Nephron progenitor cell (in vitro differentiated cells): ENCODE measurements around the gene NAPB.

ENCODE experiments used
- DNase-seq: peaks from one replicate; pipeline ENCODE4 v3.0.0; 2021
- H3K27ac Mint-ChIP-seq: 2 replicates; pipeline ENCODE4 v1.8.0; 2021; ENCODE audit warnings: mild to moderate bottlenecking, moderate library complexity, mixed read lengths
- H3K27me3 Mint-ChIP-seq: 2 replicates; pipeline ENCODE4 v1.8.0; 2021; ENCODE audit warnings: mild to moderate bottlenecking, low read depth, mixed read lengths; ENCODE audit not compliant: poor library complexity
- H3K36me3 Mint-ChIP-seq: 2 replicates; pipeline ENCODE4 v1.8.0; 2021; ENCODE audit warnings: low read depth, mixed read lengths
- H3K4me1 Mint-ChIP-seq: 2 replicates; pipeline ENCODE4 v1.8.0; 2021; ENCODE audit warnings: mixed read lengths
- H3K4me3 Mint-ChIP-seq: 2 replicates; pipeline ENCODE4 v1.8.0; 2021; ENCODE audit warnings: mild to moderate bottlenecking, moderate library complexity, mixed read lengths
- H3K9me3 Mint-ChIP-seq: 2 replicates; pipeline ENCODE4 v1.8.0; 2021; ENCODE audit warnings: mild to moderate bottlenecking, moderate library complexity, mixed read lengths
- CTCF ChIP-seq: fragments of 200-600 bp; sonication (generic); IDR thresholded peaks from 2 replicates; pipeline ENCODE4 v1.5.0; 2021; ENCODE audit warnings: antibody characterized with exemption

The NAPB gene

GRCh38 chr20:23341073-23341472 is 80.2 kb downstream of the NAPB start:
- DNase-seq, result no peak
- Mint-ChIP-seq H3K9me3 (no peaks in the 10 kb centered on the region), H3K27ac (no peak overlapping the region), H3K36me3 (no peaks in the 10 kb centered on the region), H3K4me1 (peaks cover 13% of the 10 kb centered on the region), H3K27me3 (no peaks in the 10 kb centered on the region), H3K4me3 (no peak overlapping the region)
- no peak for TF ChIP-seq CTCF

- DNase-seq, result peak; percentile 61
- Mint-ChIP-seq H3K4me3 (no peak overlapping the region), H3K27ac (peak overlapping the region; percentile 22), H3K4me1 (peaks cover 13% of the 10 kb centered on the region), H3K36me3 (no peaks in the 10 kb centered on the region), H3K27me3 (no peaks in the 10 kb centered on the region), H3K9me3 (no peaks in the 10 kb centered on the region)
- TF ChIP-seq CTCF, result peak; percentile 65
Observed at GRCh38 chr20:23340524-23340923, 80.8 kb downstream of the NAPB start.

DNA sequence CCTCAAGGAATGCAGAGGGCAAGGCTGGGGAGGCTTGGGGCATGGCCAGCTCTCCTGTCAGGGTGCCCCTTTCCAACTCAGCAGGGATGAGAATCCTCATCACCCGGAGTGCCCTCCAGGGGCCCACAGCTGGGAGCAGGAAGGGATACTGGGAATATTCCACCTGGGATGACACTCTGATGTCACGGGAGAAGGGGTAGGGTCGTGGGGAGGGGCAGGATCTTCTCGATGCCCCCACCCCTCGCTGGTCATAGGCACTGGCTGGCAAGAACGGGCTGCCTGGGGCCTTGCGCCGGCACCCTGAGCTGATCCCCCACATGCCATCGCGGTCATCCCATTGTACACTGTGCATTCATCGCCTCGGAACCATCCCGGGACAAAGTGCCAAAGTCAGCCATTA is 81.3 kb downstream of the NAPB start:
- Mint-ChIP-seq H3K27me3 (no peaks in the 10 kb centered on the region), H3K4me3 (no peak overlapping the region), H3K9me3 (no peaks in the 10 kb centered on the region), H3K36me3 (no peaks in the 10 kb centered on the region), H3K27ac (no peak overlapping the region), H3K4me1 (peaks cover 13% of the 10 kb centered on the region)
- TF ChIP-seq CTCF, result no peak
- no peak for DNase-seq

DNA sequence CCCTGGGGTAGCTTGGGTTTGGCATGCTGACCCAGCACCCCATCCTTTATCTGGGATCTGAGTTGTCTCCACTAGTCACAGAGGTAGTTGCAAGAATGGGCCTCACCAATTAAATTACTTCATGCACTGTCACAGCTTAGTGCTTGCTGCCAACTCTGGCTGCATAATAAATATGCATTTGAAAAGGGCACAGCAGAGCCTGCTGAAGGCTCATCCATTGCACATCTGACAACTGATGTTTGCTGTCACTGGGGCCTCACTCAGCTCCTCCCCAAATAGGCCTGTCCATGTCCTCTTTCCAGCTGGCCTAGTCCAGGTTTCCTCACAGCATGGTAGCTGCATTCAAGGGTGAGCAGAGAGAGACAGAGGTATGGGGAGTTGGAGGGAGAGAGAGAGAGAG is 84.0 kb downstream of the NAPB start:
- no peaks in the 10 kb centered on the region for H3K9me3 Mint-ChIP-seq
- H3K27ac Mint-ChIP-seq, result no peak overlapping the region
- no peak overlapping the region for H3K4me3 Mint-ChIP-seq
- DNase-seq, result no peak
- peaks cover 1% of the 10 kb centered on the region for H3K4me1 Mint-ChIP-seq
- TF ChIP-seq CTCF, result no peak
- H3K27me3 Mint-ChIP-seq, result peaks cover 3% of the 10 kb centered on the region
- no peaks in the 10 kb centered on the region for H3K36me3 Mint-ChIP-seq

DNA sequence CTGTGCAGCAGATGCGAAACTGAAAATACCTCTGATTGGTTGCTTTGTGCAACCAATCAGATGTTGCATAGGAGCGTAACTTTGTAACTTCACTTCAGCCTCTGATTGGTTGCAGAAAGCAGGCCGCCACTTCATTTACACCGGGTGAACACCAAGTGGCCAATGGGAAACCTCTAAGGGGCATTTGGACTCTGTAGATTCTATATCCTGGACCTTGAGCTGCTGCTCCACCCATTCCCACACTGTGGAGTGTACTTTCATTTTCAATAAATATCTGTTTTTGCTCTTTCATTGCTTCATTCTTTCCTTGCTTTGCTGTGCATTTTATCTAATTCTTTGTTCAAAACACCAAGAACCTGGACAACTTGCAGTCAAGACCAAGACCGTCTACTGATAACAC is 84.8 kb downstream of the NAPB start:
- DNase-seq, result no peak
- H3K4me3 Mint-ChIP-seq, result no peak overlapping the region
- no peak for TF ChIP-seq CTCF
- no peaks in the 10 kb centered on the region for H3K4me1 Mint-ChIP-seq
- H3K27ac Mint-ChIP-seq, result no peak overlapping the region
- H3K36me3 Mint-ChIP-seq, result no peaks in the 10 kb centered on the region
- H3K9me3 Mint-ChIP-seq, result no peaks in the 10 kb centered on the region
- H3K27me3 Mint-ChIP-seq, result peaks cover 6% of the 10 kb centered on the region

DNA sequence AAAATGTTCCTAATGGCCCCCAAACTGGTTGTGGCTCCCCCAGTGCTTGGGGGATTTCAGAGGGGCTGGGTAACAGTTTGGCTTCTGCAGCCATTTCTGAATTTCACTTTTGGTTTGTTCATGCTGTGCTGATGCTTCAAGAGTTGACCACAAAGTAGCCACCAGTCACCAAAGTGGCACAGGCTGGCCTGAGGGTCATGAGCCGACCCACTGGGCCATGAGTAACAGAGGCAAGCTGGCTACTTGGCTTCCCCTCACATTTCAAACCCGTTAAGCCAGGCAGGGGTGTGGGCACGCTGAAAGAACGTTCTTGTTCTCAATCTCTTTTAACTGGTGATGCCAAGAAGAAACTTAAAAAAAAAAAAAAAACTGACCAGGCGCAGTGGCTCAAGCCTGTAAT is 85.8 kb downstream of the NAPB start:
- Mint-ChIP-seq H3K36me3 (no peaks in the 10 kb centered on the region), H3K27me3 (peaks cover 6% of the 10 kb centered on the region), H3K4me1 (no peaks in the 10 kb centered on the region), H3K4me3 (no peak overlapping the region), H3K9me3 (no peaks in the 10 kb centered on the region), H3K27ac (no peak overlapping the region)
- no peak for TF ChIP-seq CTCF
- no peak for DNase-seq
